Measurements from ENCODE around the gene KCND3.

- TF ChIP-seq CTCF (conservative IDR thresholded peaks at IDR 0.05; ENCODE audit: low read depth in 2 of 2) (no peak), EZH2 (IDR thresholded peaks at IDR 0.05; ENCODE audit: low read depth, unreplicated experiment) (no peak), POLR2AphosphoS5 (IDR thresholded peaks at IDR 0.05; ENCODE audit: low read depth) (no peak), REST (IDR thresholded peaks at IDR 0.05; ENCODE audit: unreplicated experiment) (no peak), EZH2phosphoT487 (IDR thresholded peaks at IDR 0.05; ENCODE audit: unreplicated experiment) (no peak), JUNB (IDR thresholded peaks at IDR 0.05; ENCODE audit: unreplicated experiment) (no peak), STAT1 (IDR thresholded peaks at IDR 0.05; ENCODE audit: unreplicated experiment) (no peak), ZNF331 (CRISPR knock-in tag; IDR thresholded peaks at IDR 0.05; ENCODE audit: low read depth) (no peak), ETS1 (IDR thresholded peaks at IDR 0.05) (no peak), NANOG (IDR thresholded peaks at IDR 0.05; ENCODE audit: borderline replicate concordance) (no peak), ZNF462 (CRISPR knock-in tag; IDR thresholded peaks at IDR 0.05) (no peak), CREB1 (CRISPR knock-in tag; IDR thresholded peaks at IDR 0.05; ENCODE audit: low read depth) (no peak)
These were observed 134.2 kb downstream of the KCND3 start for GRCh38 chr1:111855260-111855659.
